Ishikawa (cell line): ENCODE results near the gene AFG1L.

ENCODE experiments used
- EP300 ChIP-seq: IDR thresholded peaks from 2 replicates; pipeline ENCODE4 v1.6.1; 2012; ENCODE audit warnings: borderline replicate concordance
- RAD21 ChIP-seq: IDR thresholded peaks from 2 replicates; pipeline ENCODE4 v1.6.1; 2012; ENCODE audit warnings: low read depth
- REST ChIP-seq: IDR thresholded peaks from 2 replicates; pipeline ENCODE4 v1.6.1; 2012; ENCODE audit warnings: low read depth, mild to moderate bottlenecking

- no peak for TF ChIP-seq RAD21
- TF ChIP-seq EP300, result no peak
- TF ChIP-seq REST, result no peak
These were observed 144.1 kb downstream of the AFG1L start for GRCh38 chr6:108438918-108439317.
